HepG2 (cell line): ENCODE results near the gene NMRAL1. TPM values are rescaled to one million over a fixed set of nuclear protein-coding genes. Genes with fewer than 3 reads are reported as not detected.

ENCODE experiments used
- ARID2 ChIP-seq: sonication (generic); formaldehyde crosslinking; IDR thresholded peaks from 2 replicates; pipeline ENCODE4 v1.8.1; 2022; ENCODE audit warnings: mild to moderate bottlenecking, missing genetic modification reagents, borderline replicate concordance
- CCDC6 ChIP-seq: sonication (generic); formaldehyde crosslinking; IDR thresholded peaks from 2 replicates; pipeline ENCODE4 v1.8.1; 2022; ENCODE audit warnings: mild to moderate bottlenecking, missing genetic modification reagents, moderate library complexity
- CHD2 ChIP-seq: IDR thresholded peaks from 2 replicates; pipeline ENCODE4 v1.6.1; 2011; ENCODE audit warnings: low read depth, low read length, improper control_type of control experiment
- CREBL2 ChIP-seq: sonication (generic); formaldehyde crosslinking; IDR thresholded peaks from 2 replicates; pipeline ENCODE4 v1.8.1; 2023; ENCODE audit warnings: missing genetic modification reagents, mild to moderate bottlenecking, borderline replicate concordance
- EHMT2 ChIP-seq: fragments of 200-600 bp; sonication (generic); IDR thresholded peaks from 2 replicates; pipeline ENCODE4 v1.7.0; 2017; ENCODE audit warnings: antibody characterized with exemption, low read depth, low read length, borderline replicate concordance
- HCFC1 ChIP-seq: fragments of 150-350 bp; IDR thresholded peaks from 2 replicates; pipeline ENCODE4 v1.6.1; 2014; ENCODE audit warnings: low read depth, low read length
- IKZF5 ChIP-seq: IDR thresholded peaks from 2 replicates; pipeline ENCODE4 v1.6.1; 2018; ENCODE audit warnings: missing genetic modification reagents, mild to moderate bottlenecking, missing compliant biosample characterization
- KDM4B ChIP-seq: sonication (generic); formaldehyde crosslinking; IDR thresholded peaks from 2 replicates; pipeline ENCODE4 v1.4.0; 2020; ENCODE audit warnings: missing genetic modification reagents
- MIER2 ChIP-seq: IDR thresholded peaks from 2 replicates; pipeline ENCODE4 v1.6.1; 2016; ENCODE audit warnings: missing biosample characterization, missing genetic modification reagents
- NFKBIZ ChIP-seq: IDR thresholded peaks from 2 replicates; pipeline ENCODE4 v1.6.1; 2018; ENCODE audit warnings: missing genetic modification reagents, missing compliant biosample characterization
- NR2F6 ChIP-seq, 2 experiments: IDR thresholded peaks; 2 replicates each; pipeline ENCODE4 v1.6.1; 2016; ENCODE audit warnings: antibody characterized with exemption in 1 of 2, mild to moderate bottlenecking in 1 of 2
- RELA ChIP-seq: sonication (generic); formaldehyde crosslinking; IDR thresholded peaks from 2 replicates; pipeline ENCODE4 v1.4.0; 2020; ENCODE audit warnings: missing genetic modification reagents
- RFX3 ChIP-seq: IDR thresholded peaks from 2 replicates; pipeline ENCODE4 v1.6.1; 2016; ENCODE audit warnings: missing biosample characterization, missing genetic modification reagents
- THAP8 ChIP-seq: sonication (generic); formaldehyde crosslinking; IDR thresholded peaks from 2 replicates; pipeline ENCODE4 v1.5.1; 2020; ENCODE audit warnings: missing genetic modification reagents, mild to moderate bottlenecking, borderline replicate concordance
- YY1 ChIP-seq: IDR thresholded peaks from 2 replicates; pipeline ENCODE4 v1.6.1; 2011; ENCODE audit warnings: low read length, low read depth, moderate library complexity, mild to moderate bottlenecking; ENCODE audit not compliant: insufficient read depth, insufficient replicate concordance
- ZBTB7A ChIP-seq: sonication (generic); formaldehyde crosslinking; IDR thresholded peaks from 2 replicates; pipeline ENCODE4 v1.8.0; 2022; ENCODE audit warnings: mild to moderate bottlenecking, missing genetic modification reagents
- ZC3H4 ChIP-seq: sonication (generic); formaldehyde crosslinking; IDR thresholded peaks from 2 replicates; pipeline ENCODE4 v1.4.0; 2020; ENCODE audit warnings: missing genetic modification reagents, borderline replicate concordance
- ZFYVE20 ChIP-seq: sonication (generic); formaldehyde crosslinking; IDR thresholded peaks from 2 replicates; pipeline ENCODE4 v1.8.0; 2023; ENCODE audit warnings: low read depth, mild to moderate bottlenecking, moderate library complexity, missing genetic modification reagents, borderline replicate concordance
- ZKSCAN5 ChIP-seq: sonication (generic); formaldehyde crosslinking; IDR thresholded peaks from 2 replicates; pipeline ENCODE4 v1.5.1; 2020; ENCODE audit warnings: mild to moderate bottlenecking, missing genetic modification reagents
- ZMYM4 ChIP-seq: sonication (generic); formaldehyde crosslinking; IDR thresholded peaks from 2 replicates; pipeline ENCODE4 v1.8.1; 2023; ENCODE audit warnings: mild to moderate bottlenecking, missing genetic modification reagents
- ZNF24 ChIP-seq: fragments of 450-650 bp; IDR thresholded peaks from 2 replicates; pipeline ENCODE4 v1.6.1; 2017; ENCODE audit warnings: antibody characterized with exemption, mild to moderate bottlenecking
- ZNF550 ChIP-seq: sonication (generic); formaldehyde crosslinking; IDR thresholded peaks from 2 replicates; pipeline ENCODE4 v1.4.0; 2020; ENCODE audit warnings: mild to moderate bottlenecking, missing genetic modification reagents, borderline replicate concordance
- ZNF639 ChIP-seq: conservative IDR thresholded peaks from 2 replicates; pipeline ENCODE4 v1.6.1; 2018; ENCODE audit warnings: missing genetic modification reagents
- polyA plus RNA-seq, 8 experiments: library from polyadenylated mRNA; depleted of rRNA in 3 of 8; stranded (reverse) in 7 of 8; unstranded in 1 of 8; fragments of >200 nt; fragmentation: Illumina TruSeq in 4 of 8; extraction: Trizol in 4 of 8; gene quantifications; 2 replicates each; pipeline versions ENCODE4 v1.2.1 to v1.2.3, GENCODE V29; 2011 to 2016; ENCODE audit warnings: low read depth in 4 of 8, missing spikeins in 1 of 8, mixed read lengths in 1 of 8; ENCODE audit not compliant: insufficient read depth in 1 of 8
- total RNA-seq, 5 experiments: library from RNA; depleted of rRNA; stranded (reverse); fragments of >200 nt; fragmentation: Illumina TruSeq; extraction: Trizol; gene quantifications; 2 replicates each; pipeline ENCODE4 v1.2.3, GENCODE V29; 2016; ENCODE audit warnings: low read depth in 1 of 5
- TF ChIP-seq, protein P1 (sequence below): sonication (generic); formaldehyde crosslinking; IDR thresholded peaks from 2 replicates; pipeline ENCODE4 v1.8.1; 2023; ENCODE audit warnings: mild to moderate bottlenecking, missing genetic modification reagents
- TF ChIP-seq, protein P2 (sequence below): sonication (generic); formaldehyde crosslinking; IDR thresholded peaks from 2 replicates; pipeline ENCODE4 v1.5.0; 2020; ENCODE audit warnings: missing genetic modification reagents, mild to moderate bottlenecking, borderline replicate concordance

Gene NMRAL1
- total and polyA plus RNA-seq, 2 of the 13 experiments (the other 11 are each of a cell fraction or from before 2014, with no cell fraction given): 30.8 to 33.1 TPM

DNA sequence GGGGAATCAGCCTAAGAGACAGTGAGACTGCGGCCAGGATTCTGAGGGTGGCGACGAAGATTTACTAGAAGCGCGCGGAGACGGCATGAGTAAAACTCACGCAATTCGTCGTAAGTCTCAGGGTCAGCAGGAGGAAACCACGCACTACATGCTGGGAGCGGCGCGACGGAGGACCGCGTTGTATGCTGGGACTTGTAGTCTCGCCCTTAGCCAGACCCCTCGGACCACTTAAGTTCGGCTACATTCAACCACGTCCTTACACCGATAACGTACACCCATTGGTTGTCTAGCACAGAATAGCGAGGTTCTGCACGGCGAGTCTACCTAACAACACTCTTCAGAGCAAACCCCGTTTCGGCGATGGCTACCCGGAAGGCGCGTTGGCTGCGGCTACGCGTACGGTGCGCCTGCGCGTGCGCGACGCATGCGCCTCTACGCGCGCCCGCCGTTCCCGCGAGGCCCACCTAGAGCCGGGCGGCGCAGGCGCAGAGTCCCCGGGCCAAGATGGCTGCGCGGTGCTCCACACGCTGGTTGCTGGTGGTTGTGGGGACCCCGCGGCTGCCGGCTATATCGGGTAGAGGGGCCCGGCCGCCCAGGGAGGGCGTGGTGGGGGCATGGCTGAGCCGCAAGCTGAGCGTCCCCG, 48.9 kb downstream of the NMRAL1 start, which contains the start of gene DNAJA3 (continued):
- peak; percentile 2; the same call in 1 of the 2 replicates for TF ChIP-seq RFX3 (CRISPR knock-in tag)
- peak; percentile 44; the same call in 1 of the 2 replicates for TF ChIP-seq ZBTB7A (CRISPR knock-in tag)
- TF ChIP-seq CHD2: peak; percentile 96
- no peak; the same call in 1 of the 2 replicates for TF ChIP-seq IKZF5
- TF ChIP-seq ZNF550 (CRISPR knock-in tag): no peak
- TF ChIP-seq THAP8 (CRISPR knock-in tag): no peak
- TF ChIP-seq NR2F6 (IDR thresholded peaks at IDR 0.05): no peak
- no peak; the same call in 1 of the 2 replicates for TF ChIP-seq NR2F6 (CRISPR knock-in tag; IDR thresholded peaks at IDR 0.05)
- TF ChIP-seq, protein P1, sequence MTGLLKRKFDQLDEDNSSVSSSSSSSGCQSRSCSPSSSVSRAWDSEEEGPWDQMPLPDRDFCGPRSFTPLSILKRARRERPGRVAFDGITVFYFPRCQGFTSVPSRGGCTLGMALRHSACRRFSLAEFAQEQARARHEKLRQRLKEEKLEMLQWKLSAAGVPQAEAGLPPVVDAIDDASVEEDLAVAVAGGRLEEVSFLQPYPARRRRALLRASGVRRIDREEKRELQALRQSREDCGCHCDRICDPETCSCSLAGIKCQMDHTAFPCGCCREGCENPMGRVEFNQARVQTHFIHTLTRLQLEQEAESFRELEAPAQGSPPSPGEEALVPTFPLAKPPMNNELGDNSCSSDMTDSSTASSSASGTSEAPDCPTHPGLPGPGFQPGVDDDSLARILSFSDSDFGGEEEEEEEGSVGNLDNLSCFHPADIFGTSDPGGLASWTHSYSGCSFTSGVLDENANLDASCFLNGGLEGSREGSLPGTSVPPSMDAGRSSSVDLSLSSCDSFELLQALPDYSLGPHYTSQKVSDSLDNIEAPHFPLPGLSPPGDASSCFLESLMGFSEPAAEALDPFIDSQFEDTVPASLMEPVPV: 0 out of 2 replicates have a peak, but pooled peaks have one; percentile 69
- TF ChIP-seq ZFYVE20: no peak
- TF ChIP-seq, protein P2, sequence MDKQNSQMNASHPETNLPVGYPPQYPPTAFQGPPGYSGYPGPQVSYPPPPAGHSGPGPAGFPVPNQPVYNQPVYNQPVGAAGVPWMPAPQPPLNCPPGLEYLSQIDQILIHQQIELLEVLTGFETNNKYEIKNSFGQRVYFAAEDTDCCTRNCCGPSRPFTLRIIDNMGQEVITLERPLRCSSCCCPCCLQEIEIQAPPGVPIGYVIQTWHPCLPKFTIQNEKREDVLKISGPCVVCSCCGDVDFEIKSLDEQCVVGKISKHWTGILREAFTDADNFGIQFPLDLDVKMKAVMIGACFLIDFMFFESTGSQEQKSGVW: peak; percentile 46; the same call in 1 of the 2 replicates
- no peak; the same call in 1 of the 2 replicates for TF ChIP-seq ARID2 (CRISPR knock-in tag)
- TF ChIP-seq ZMYM4: peak; percentile 67; the same call in 1 of the 2 replicates
- TF ChIP-seq YY1: peak; percentile 97
- no peak for TF ChIP-seq ZKSCAN5 (CRISPR knock-in tag)
- TF ChIP-seq ZC3H4 (CRISPR knock-in tag): no peak
- peak; percentile 81; the same call in 1 of the 2 replicates for TF ChIP-seq CCDC6 (CRISPR knock-in tag)
- no peak for TF ChIP-seq NFKBIZ (CRISPR knock-in tag)
- TF ChIP-seq CREBL2 (CRISPR knock-in tag): no peak
- TF ChIP-seq KDM4B (CRISPR knock-in tag): no peak
- TF ChIP-seq ZNF24: no peak
- peak; percentile 80 for TF ChIP-seq HCFC1
- TF ChIP-seq EHMT2: no peak
- no peak for TF ChIP-seq ZNF639 (CRISPR knock-in tag)
- TF ChIP-seq MIER2 (CRISPR knock-in tag): no peak
- 0 out of 2 replicates have a peak, but pooled peaks have one; percentile 78 for TF ChIP-seq RELA (CRISPR knock-in tag)
